GM12878 (cell line): Measurements from ENCODE around the gene MANF. TPM values are rescaled to one million over a fixed set of nuclear protein-coding genes. Genes with fewer than 3 reads are reported as not detected.

Experiments
- ATAC-seq: fragments of 200-7000 bp; cut with Tn5 transposase; 3 replicates; pipeline ENCODE4 v1.9.1; 2020; ENCODE audit warnings: mild to moderate bottlenecking, moderate library complexity
- BruUV-seq: library from RNA; stranded (reverse); fragments of 400-500 nt; replicated peaks from 2 replicates; lab custom pipeline; 2021; lab: Mats Ljungman, UMichigan
- CTCF ChIA-PET: fragments of 300-600 bp; sonication (Branson Sonifier 250); formaldehyde crosslinking; extraction: SDS; loops from one replicate; lab custom pipeline; 2021; ENCODE audit warnings: inconsistent platforms; lab: Yijun Ruan, JAX
- POLR2A ChIA-PET: fragments of 350-600 bp; formaldehyde crosslinking; extraction: SDS; loops from one replicate; lab custom pipeline; 2021; ENCODE audit warnings: inconsistent platforms; lab: Charles Lee
- RAD21 ChIA-PET: fragments of 300-600 bp; sonication (Branson Sonifier 250); formaldehyde crosslinking; loops from one replicate; lab custom pipeline; 2023; ENCODE audit warnings: antibody characterized with exemption; ENCODE audit not compliant: unreplicated experiment; lab: Charles Lee
- SMC1A ChIA-PET: fragments of 300-600 bp; sonication (Branson Sonifier 250); formaldehyde crosslinking; loops from one replicate; lab custom pipeline; 2023; ENCODE audit not compliant: unreplicated experiment, uncharacterized antibody; lab: Charles Lee
- DNase-seq: peaks from one replicate; pipeline ENCODE4 v3.0.0-alpha.2; 2011; ENCODE audit warnings: low read depth, low spot score
- FAIRE-seq: peaks from 3 replicates; lab custom pipeline; 2011; peaks lifted over from hg19 to GRCh38; lab: Jason Lieb, UNC
- H2AFZ ChIP-seq: 2 replicates; pipeline ENCODE4 v1.6.0; 2011; ENCODE audit warnings: low read depth, low read length, control low read depth; ENCODE audit not compliant: control insufficient read depth
- H3K27ac ChIP-seq: 2 replicates; pipeline ENCODE4 v1.5.1; 2011; ENCODE audit warnings: control low read depth; ENCODE audit not compliant: control insufficient read depth, insufficient read depth
- H3K27me3 ChIP-seq, 2 experiments: replicated peaks in 1 of 2; 2 replicates each; pipeline versions ENCODE4 v1.6.0 to v1.6.1; 2011; ENCODE audit warnings: low read length in 1 of 2; ENCODE audit not compliant: control insufficient read depth in 2 of 2, insufficient read depth in 2 of 2
- H3K36me3 ChIP-seq, 2 experiments: 2 replicates each; pipeline ENCODE4 v1.5.1; 2011; ENCODE audit warnings: low read length in 1 of 2; ENCODE audit not compliant: control insufficient read depth in 2 of 2, insufficient read depth in 2 of 2
- H3K4me1 ChIP-seq: 2 replicates; pipeline ENCODE4 v1.6.1; 2011; ENCODE audit warnings: mild to moderate bottlenecking, low read length, moderate library complexity, mixed read lengths; ENCODE audit not compliant: control insufficient read depth, insufficient read depth
- H3K4me2 ChIP-seq: 2 replicates; pipeline ENCODE4 v1.6.0; 2011; ENCODE audit warnings: control low read depth; ENCODE audit not compliant: control insufficient read depth, insufficient read depth
- H3K4me3 ChIP-seq: fragments of 200-600 bp; sonication (generic); 2 replicates; pipeline ENCODE4 v1.5.1; 2016
- H3K79me2 ChIP-seq: 2 replicates; pipeline ENCODE4 v1.6.0; 2011; ENCODE audit warnings: low read length; ENCODE audit not compliant: control insufficient read depth, insufficient read depth
- H3K9ac ChIP-seq: 2 replicates; pipeline ENCODE4 v1.8.0; 2011; ENCODE audit warnings: low read length, control low read depth, mixed read lengths; ENCODE audit not compliant: control insufficient read depth, insufficient read depth
- H3K9me3 ChIP-seq: replicated peaks from 3 replicates; pipeline ENCODE4 v1.5.1; 2011; ENCODE audit warnings: mild to moderate bottlenecking, low read length; ENCODE audit not compliant: control insufficient read depth, insufficient read depth
- H4K20me1 ChIP-seq: 2 replicates; pipeline ENCODE4 v1.6.0; 2011; ENCODE audit not compliant: control insufficient read depth, insufficient read depth
- CHD2 ChIP-seq: IDR thresholded peaks from 2 replicates; pipeline ENCODE4 v1.6.1; 2011; ENCODE audit warnings: low read depth, low read length, improper control_type of control experiment, borderline replicate concordance
- DPF2 ChIP-seq: fragments of 450-650 bp; IDR thresholded peaks from 2 replicates; pipeline ENCODE4 v1.6.1; 2017; ENCODE audit warnings: mild to moderate bottlenecking
- ETV6 ChIP-seq, 2 experiments: fragments of 450-650 bp in 1 of 2; IDR thresholded peaks in 1 of 2; conservative IDR thresholded peaks in 1 of 2; 2 replicates each; pipeline ENCODE4 v1.6.1; 2014; ENCODE audit warnings: antibody characterized with exemption in 1 of 2, borderline replicate concordance in 1 of 2, low read depth in 1 of 2, mild to moderate bottlenecking in 1 of 2, moderate library complexity in 1 of 2
- NFXL1 ChIP-seq: fragments of 450-650 bp; IDR thresholded peaks from 2 replicates; pipeline ENCODE4 v1.6.1; 2017; ENCODE audit warnings: antibody characterized with exemption, mild to moderate bottlenecking, borderline replicate concordance
- NR2C1 ChIP-seq: fragments of 450-650 bp; IDR thresholded peaks from 2 replicates; pipeline ENCODE4 v1.6.1; 2017; ENCODE audit warnings: antibody characterized with exemption, mild to moderate bottlenecking, moderate library complexity
- NRF1 ChIP-seq: conservative IDR thresholded peaks from 2 replicates; pipeline ENCODE4 v1.6.1; 2011; ENCODE audit warnings: mild to moderate bottlenecking, low read depth, low read length, improper control_type of control experiment
- SREBF1 ChIP-seq: IDR thresholded peaks from 2 replicates; pipeline ENCODE4 v1.6.1; 2012; ENCODE audit warnings: mild to moderate bottlenecking, low read length
- ZSCAN29 ChIP-seq: fragments of 450-650 bp; IDR thresholded peaks from 2 replicates; pipeline ENCODE4 v1.6.1; 2017; ENCODE audit warnings: mild to moderate bottlenecking, moderate library complexity
- WGBS: methylation state at CpG from one replicate; pipeline ENCODE4 v1.1.6; 2016; ENCODE audit warnings: low lambda C conversion rate; ENCODE audit not compliant: insufficient replicate concordance, insufficient coverage; ENCODE audit errors: missing lambda C conversion rate; 5-methylcytosine and 5-hydroxymethylcytosine counted together
- in situ Hi-C: fragments of 300-500 bp; cut with MboI; formaldehyde crosslinking; loops from 9 replicates; pipeline ENCODE4 v1.14.3; 2018; ENCODE audit warnings: mixed read lengths
- intact Hi-C: fragments of 100-400 bp; cut with micrococcal nuclease; formaldehyde crosslinking; loops from one replicate; pipeline ENCODE4 v1.14.2; 2022; ENCODE audit not compliant: unreplicated experiment
- polyA plus RNA-seq, 11 experiments: library from polyadenylated mRNA; depleted of rRNA in 4 of 11; unstranded in 6 of 11; stranded (reverse) in 5 of 11; fragments of >200 nt; fragmentation: Nextera tagmentation in 4 of 11; fragmentation: Illumina TruSeq in 1 of 11; extraction: Ambion mirVana in 4 of 11; extraction: Trizol in 1 of 11; gene quantifications; 1 replicate in 1 of 11; 2 replicates in 10 of 11; pipeline versions ENCODE4 v1.2.1 to v1.2.3, GENCODE V29; 2011 to 2016; ENCODE audit warnings: inconsistent platforms in 2 of 11, missing spikeins in 2 of 11, low read depth in 1 of 11
- total RNA-seq, 4 experiments: library from RNA; depleted of rRNA in 3 of 4; stranded (reverse); fragments of >200 nt in 3 of 4; fragmentation: Illumina TruSeq in 1 of 4; extraction: Trizol in 1 of 4; gene quantifications; 2 replicates each; pipeline versions ENCODE4 v1.2.1 to v1.2.3, GENCODE V29; 2013 to 2021

MANF gene
- total and polyA plus RNA-seq, 10 of the 15 experiments (the other 5 are each of a cell fraction or from before 2014, with no cell fraction given) = 22.0 to 120 (median 82.9) TPM

GRCh38 chr3:51373658-51374421 lies 11.3 kb upstream of the MANF start:
- H3K9me3 ChIP-seq = no peaks in the 10 kb centered on the region
- TF ChIP-seq SREBF1 (no peak), ZSCAN29 (no peak), NRF1 (no peak), NR2C1 (no peak), DPF2 (no peak), ETV6 (conservative IDR thresholded peaks at IDR 0.05 in 1 of 2, IDR thresholded peaks at IDR 0.05 in 1 of 2; ENCODE audit: borderline replicate concordance in 1 of 2, low read depth in 1 of 2) (no peak), NFXL1 (no peak), CHD2 (no peak)
- TF ChIP-seq, all 136 proteins: peak for 0
- Histone ChIP-seq H2AFZ (no peak overlapping the region), H3K4me3 (no peak overlapping the region), H3K27ac (no peak overlapping the region), H3K79me2 (no peaks in the 10 kb centered on the region), H3K9ac (no peak overlapping the region), H3K27me3 (no peaks in the 10 kb centered on the region; a peak in 1 of 4 replicates), H4K20me1 (no peaks in the 10 kb centered on the region), H3K4me1 (no peaks in the 10 kb centered on the region), H3K36me3 (no peaks in the 10 kb centered on the region), H3K4me2 (no peak overlapping the region)
- intact Hi-C loops = loop anchor here (2.0 kb wide), 1 partner anchor 403 kb away; no protein-coding TSS in a partner anchor
- FAIRE-seq = no peak
- ChIA-PET CTCF (interaction anchor here (0.6 to 5.3 kb wide), 3 partner anchors 14 to 759 kb away, joined by 3 to 44 read pairs (median 5); partner anchors contain the start of gene MAPKAPK3), POLR2A (no interaction called here), SMC1A (no interaction called here), RAD21 (no interaction called here)
- no peak for ATAC-seq
- BruUV-seq = no TSS peak
- DNase-seq = no peak
- 35% methylated on average over 5 of the region's 5 CpGs for WGBS
- in situ Hi-C loops = no loop called here
